SK-N-SH (cell line): ENCODE data around the gene TRIP4. TPM values are rescaled to one million over a fixed set of nuclear protein-coding genes. Genes with fewer than 3 reads are reported as not detected.

ENCODE experiments used
- CTCF ChIA-PET: fragments of 300-600, 350-600 bp; formaldehyde crosslinking; extraction: SDS; loops from one replicate; lab custom pipeline; 2021; lab: Yijun Ruan, JAX
- POLR2A ChIA-PET: fragments of 350-600 bp; sonication (Branson Sonifier 250); formaldehyde crosslinking; extraction: SDS; loops from one replicate; lab custom pipeline; 2020; ENCODE audit warnings: antibody characterized with exemption, inconsistent platforms; lab: Yijun Ruan, JAX
- DNase-seq: peaks from one replicate; pipeline ENCODE4 v3.0.0; 2012
- H2AFZ ChIP-seq: fragments of 200-600 bp; sonication (generic); 2 replicates; pipeline ENCODE4 v1.8.1; 2016; ENCODE audit warnings: antibody characterized with exemption, mild to moderate bottlenecking, low read depth
- H3F3A ChIP-seq: fragments of 200-600 bp; sonication (generic); replicated peaks from 2 replicates; pipeline ENCODE3; 2016; ENCODE audit warnings: antibody characterized with exemption, mild to moderate bottlenecking; ENCODE audit not compliant: insufficient read depth
- H3K27ac ChIP-seq, 2 experiments: fragments of 200-500 bp in 1 of 2; fragments of 200-600 bp in 1 of 2; sonication (Bioruptor generic) in 1 of 2; sonication (generic), shearing (Covaris generic) in 1 of 2; 2 replicates each; pipeline versions ENCODE4 v1.5.1 to v1.6.1; 2014 to 2016; ENCODE audit warnings: low read depth in 2 of 2, inconsistent platforms in 1 of 2, low read length in 1 of 2, mild to moderate bottlenecking in 1 of 2, mixed read lengths in 1 of 2
- H3K27me3 ChIP-seq: fragments of 200-600 bp; sonication (generic), shearing (Covaris generic); 2 replicates; pipeline ENCODE4 v1.6.1; 2016; ENCODE audit warnings: mixed run types; ENCODE audit not compliant: insufficient read depth
- H3K36me3 ChIP-seq, 2 experiments: fragments of 200-500 bp in 1 of 2; fragments of 200-600 bp in 1 of 2; sonication (Bioruptor generic) in 1 of 2; sonication (generic) in 1 of 2; replicated peaks in 1 of 2; 2 replicates each; pipeline versions ENCODE3 to v1.5.1; 2014 to 2016; ENCODE audit warnings: low read length in 1 of 2, mild to moderate bottlenecking in 1 of 2; ENCODE audit not compliant: insufficient read depth in 2 of 2, control insufficient read depth in 1 of 2
- H3K4me1 ChIP-seq, 2 experiments: fragments of 200-500 bp in 1 of 2; fragments of 200-600 bp in 1 of 2; sonication (Bioruptor generic) in 1 of 2; sonication (generic), shearing (Covaris generic) in 1 of 2; 2 replicates each; pipeline versions ENCODE4 v1.5.1 to v1.6.1; 2014 to 2016; ENCODE audit warnings: low read depth in 1 of 2, low read length in 1 of 2, mixed run types in 1 of 2; ENCODE audit not compliant: insufficient read depth in 2 of 2, control insufficient read depth in 1 of 2
- H3K4me2 ChIP-seq: fragments of 200-600 bp; sonication (generic), shearing (Covaris generic); 2 replicates; pipeline ENCODE4 v1.6.1; 2017; ENCODE audit warnings: mixed run types
- H3K4me3 ChIP-seq, 2 experiments: fragments of 200-500 bp in 1 of 2; fragments of 200-600 bp in 1 of 2; sonication (Bioruptor generic) in 1 of 2; sonication (generic), shearing (Covaris generic) in 1 of 2; 2 replicates each; pipeline versions ENCODE4 v1.5.1 to v1.8.1; 2014 to 2016; ENCODE audit warnings: low read depth in 2 of 2, inconsistent platforms in 1 of 2, low read length in 1 of 2, mild to moderate bottlenecking in 1 of 2, mixed read lengths in 1 of 2, moderate library complexity in 1 of 2
- H3K79me2 ChIP-seq: fragments of 200-600 bp; sonication (generic); 2 replicates; pipeline ENCODE4 v1.8.1; 2017; ENCODE audit warnings: mild to moderate bottlenecking; ENCODE audit not compliant: insufficient read depth
- H3K9ac ChIP-seq: fragments of 200-600 bp; sonication (generic); 2 replicates; pipeline ENCODE4 v1.6.1; 2017; ENCODE audit warnings: mixed run types
- H3K9me2 ChIP-seq: fragments of 200-600 bp; sonication (generic); 2 replicates; pipeline ENCODE4 v1.6.1; 2017; ENCODE audit warnings: mixed run types
- H3K9me3 ChIP-seq: fragments of 200-600 bp; sonication (generic); 2 replicates; pipeline ENCODE4 v1.6.1; 2017; ENCODE audit warnings: mixed run types, mild to moderate bottlenecking, moderate library complexity
- H4K20me1 ChIP-seq: fragments of 200-600 bp; sonication (generic); 2 replicates; pipeline ENCODE4 v1.6.1; 2017; ENCODE audit warnings: mild to moderate bottlenecking, mixed run types; ENCODE audit not compliant: insufficient read depth
- CHD2 ChIP-seq: fragments of 150-350 bp; IDR thresholded peaks from 2 replicates; pipeline ENCODE4 v1.6.1; 2018; ENCODE audit warnings: low read length; ENCODE audit not compliant: partially characterized antibody
- EP300 ChIP-seq, 2 experiments: IDR thresholded peaks; 2 replicates each; pipeline versions ENCODE4 v1.4.0 to v1.6.1; 2012; ENCODE audit warnings: borderline replicate concordance in 1 of 2, low read depth in 1 of 2, low read length in 1 of 2
- EZH2phosphoT487 ChIP-seq: fragments of 200-600 bp; sonication (generic); IDR thresholded peaks from 2 replicates; pipeline ENCODE4 v1.6.1; 2017; ENCODE audit warnings: low read depth, mixed run types, mild to moderate bottlenecking, antibody characterized with exemption, moderate library complexity, borderline replicate concordance
- FOXJ3 ChIP-seq: sonication (generic); formaldehyde crosslinking; IDR thresholded peaks from 2 replicates; pipeline ENCODE4 v1.5.1; 2020; ENCODE audit warnings: mild to moderate bottlenecking, missing genetic modification reagents
- GABPA ChIP-seq: IDR thresholded peaks from 2 replicates; pipeline ENCODE4 v1.4.0; 2012; ENCODE audit warnings: low read depth, mild to moderate bottlenecking
- GATA2 ChIP-seq: sonication (generic); formaldehyde crosslinking; IDR thresholded peaks from 2 replicates; pipeline ENCODE4 v1.5.0; 2020; ENCODE audit warnings: mild to moderate bottlenecking, missing genetic modification reagents
- JUND ChIP-seq: IDR thresholded peaks from 2 replicates; pipeline ENCODE4 v1.4.0; 2012
- NFIC ChIP-seq: IDR thresholded peaks from 2 replicates; pipeline ENCODE4 v1.4.0; 2012; ENCODE audit warnings: borderline replicate concordance
- NRF1 ChIP-seq: IDR thresholded peaks from 2 replicates; pipeline ENCODE4 v1.6.1; 2012; ENCODE audit warnings: low read depth, mild to moderate bottlenecking, low read length
- POLR2AphosphoS5 ChIP-seq: IDR thresholded peaks from 2 replicates; pipeline ENCODE4 v1.6.1; 2012; ENCODE audit warnings: low read depth, low read length
- RAD21 ChIP-seq: IDR thresholded peaks from 2 replicates; pipeline ENCODE4 v1.6.1; 2012; ENCODE audit warnings: mild to moderate bottlenecking, low read length
- RCOR1 ChIP-seq: fragments of 150-350 bp; IDR thresholded peaks from 2 replicates; pipeline ENCODE4 v1.6.1; 2017; ENCODE audit warnings: antibody characterized with exemption, low read length
- RFX5 ChIP-seq: IDR thresholded peaks from 2 replicates; pipeline ENCODE4 v1.6.1; 2012; ENCODE audit warnings: mild to moderate bottlenecking, improper control_type of control experiment, low read length
- SIN3A ChIP-seq: IDR thresholded peaks from 2 replicates; pipeline ENCODE4 v1.6.1; 2012; ENCODE audit warnings: low read depth, mild to moderate bottlenecking, low read length, moderate library complexity, borderline replicate concordance
- SMC3 ChIP-seq: IDR thresholded peaks from 2 replicates; pipeline ENCODE4 v1.6.1; 2012; ENCODE audit warnings: low read depth, low read length, improper control_type of control experiment
- TCF12 ChIP-seq: IDR thresholded peaks from 2 replicates; pipeline ENCODE4 v1.4.0; 2012
- polyA plus RNA-seq, 3 experiments: library from polyadenylated mRNA; depleted of rRNA; stranded (reverse); fragments of >200 nt; gene quantifications; 2 replicates each; pipeline ENCODE4 v1.2.3, GENCODE V29; 2012
- TF ChIP-seq, protein P1 (sequence below): IDR thresholded peaks from 2 replicates; pipeline ENCODE4 v1.4.0; 2012; ENCODE audit warnings: low read depth, borderline replicate concordance
- TF ChIP-seq, protein P2 (sequence below): IDR thresholded peaks from 2 replicates; pipeline ENCODE4 v1.4.0; 2012; ENCODE audit warnings: low read depth, borderline replicate concordance
- TF ChIP-seq, protein P3 (sequence below): IDR thresholded peaks from 2 replicates; pipeline ENCODE4; 2012
- TF ChIP-seq, protein P4 (sequence below): fragments of 200-600 bp; sonication (generic); IDR thresholded peaks from 2 replicates; pipeline ENCODE4 v1.6.1; 2017; ENCODE audit warnings: antibody characterized with exemption, mild to moderate bottlenecking, moderate library complexity

The TRIP4 gene
- polyA plus RNA-seq, 1 of the 3 experiments (the other 2 are of a cell fraction) = 14.5 TPM

DNA sequence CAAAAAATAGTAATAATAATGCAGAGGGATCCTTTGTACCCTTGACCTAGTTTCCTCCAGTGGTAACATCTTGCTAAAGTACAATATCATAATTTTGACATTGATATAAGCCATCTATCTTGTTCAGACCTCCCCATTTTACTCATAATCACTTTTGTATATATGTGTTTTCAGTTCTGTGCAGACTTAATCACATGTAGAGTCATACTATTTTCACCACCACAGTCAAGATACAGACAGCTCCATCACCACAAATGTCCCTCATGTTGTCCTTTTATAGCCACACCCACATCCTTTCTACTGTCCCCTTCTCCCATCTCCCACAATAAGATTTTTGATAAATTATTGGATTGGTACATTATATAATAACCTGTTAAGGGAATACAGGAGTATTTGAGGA is 98.2 kb downstream of the TRIP4 start:
- H3K4me2 ChIP-seq = no peak overlapping the region
- POLR2A ChIA-PET = no interaction called here
- H3K4me1 ChIP-seq = no peaks in the 10 kb centered on the region; a peak in 1 of 4 replicates

DNA sequence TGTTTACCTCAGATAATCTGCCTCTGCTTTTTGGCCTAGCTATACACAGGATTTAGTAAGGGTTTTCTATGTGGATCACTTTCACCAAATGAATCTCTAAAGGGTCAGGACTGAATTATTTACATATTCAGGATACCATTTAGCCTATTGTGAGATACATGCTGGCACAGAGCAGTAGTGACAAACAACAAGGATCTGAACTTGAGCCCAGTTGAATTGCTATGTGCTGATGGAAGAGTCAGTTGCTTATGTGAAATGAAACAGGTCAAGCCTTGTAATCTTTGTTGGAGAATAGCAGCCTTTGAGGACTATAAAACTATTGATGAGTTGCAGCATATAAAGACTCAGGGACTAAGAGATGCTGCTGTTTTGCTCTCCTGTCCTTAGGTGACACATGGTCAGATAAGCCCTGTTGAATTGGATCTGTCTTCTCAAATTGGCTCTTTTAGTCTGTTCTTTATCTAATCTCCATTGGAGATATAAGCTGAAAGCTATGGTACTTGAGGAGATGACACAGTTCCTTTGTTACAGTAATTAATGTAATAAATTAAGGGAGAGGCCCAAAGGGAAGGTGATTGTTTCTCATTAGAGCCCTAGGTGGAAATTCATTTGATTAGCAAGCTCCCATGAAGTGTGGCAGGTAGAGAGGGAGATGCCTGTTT is 103.1 kb downstream of the TRIP4 start:
- Histone ChIP-seq H3K9ac (no peak overlapping the region), H3K9me3 (no peaks in the 10 kb centered on the region), H3K4me2 (no peak overlapping the region), H3K4me1 (peaks cover 0 to 3% of the 10 kb centered on the region in 2 experiments; a peak in 1 of 4 replicates), H3K9me2 (no peaks in the 10 kb centered on the region), H4K20me1 (peaks cover 18% of the 10 kb centered on the region), H3K79me2 (peaks cover 86% of the 10 kb centered on the region), H3K4me3 (no peak overlapping the region), H3K27ac (no peak overlapping the region; a peak in 1 of 4 replicates), H3F3A (peaks cover 7% of the 10 kb centered on the region), H3K27me3 (no peaks in the 10 kb centered on the region), H2AFZ (no peak overlapping the region), H3K36me3 (peaks cover 0 to 27% of the 10 kb centered on the region in 2 experiments)
- CTCF ChIA-PET = interaction anchor here (1.0 to 1.8 kb wide), 3 partner anchors 11 to 162 kb away, joined by 3 to 6 read pairs (median 5); no protein-coding TSS in a partner anchor
- DNase-seq = no peak
- POLR2A ChIA-PET = interaction anchor here (0.6 kb wide), 1 partner anchor 26 kb away, joined by 3 read pairs; no protein-coding TSS in a partner anchor
- no peak for TF ChIP-seq FOXJ3
- TF ChIP-seq, protein P1, sequence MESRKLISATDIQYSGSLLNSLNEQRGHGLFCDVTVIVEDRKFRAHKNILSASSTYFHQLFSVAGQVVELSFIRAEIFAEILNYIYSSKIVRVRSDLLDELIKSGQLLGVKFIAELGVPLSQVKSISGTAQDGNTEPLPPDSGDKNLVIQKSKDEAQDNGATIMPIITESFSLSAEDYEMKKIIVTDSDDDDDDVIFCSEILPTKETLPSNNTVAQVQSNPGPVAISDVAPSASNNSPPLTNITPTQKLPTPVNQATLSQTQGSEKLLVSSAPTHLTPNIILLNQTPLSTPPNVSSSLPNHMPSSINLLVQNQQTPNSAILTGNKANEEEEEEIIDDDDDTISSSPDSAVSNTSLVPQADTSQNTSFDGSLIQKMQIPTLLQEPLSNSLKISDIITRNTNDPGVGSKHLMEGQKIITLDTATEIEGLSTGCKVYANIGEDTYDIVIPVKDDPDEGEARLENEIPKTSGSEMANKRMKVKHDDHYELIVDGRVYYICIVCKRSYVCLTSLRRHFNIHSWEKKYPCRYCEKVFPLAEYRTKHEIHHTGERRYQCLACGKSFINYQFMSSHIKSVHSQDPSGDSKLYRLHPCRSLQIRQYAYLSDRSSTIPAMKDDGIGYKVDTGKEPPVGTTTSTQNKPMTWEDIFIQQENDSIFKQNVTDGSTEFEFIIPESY = no peak
- peak in 1 of 2 experiments; percentile 30; a peak in 1 of 4 replicates for TF ChIP-seq EP300 (IDR thresholded peaks at IDR 0.05; ENCODE audit: borderline replicate concordance in 1 of 2, low read depth in 1 of 2, low read length in 1 of 2)
- no peak for TF ChIP-seq TCF12
- TF ChIP-seq GATA2 = peak; percentile 51
- no peak for TF ChIP-seq RFX5
- no peak for TF ChIP-seq CHD2
- TF ChIP-seq, protein P2, sequence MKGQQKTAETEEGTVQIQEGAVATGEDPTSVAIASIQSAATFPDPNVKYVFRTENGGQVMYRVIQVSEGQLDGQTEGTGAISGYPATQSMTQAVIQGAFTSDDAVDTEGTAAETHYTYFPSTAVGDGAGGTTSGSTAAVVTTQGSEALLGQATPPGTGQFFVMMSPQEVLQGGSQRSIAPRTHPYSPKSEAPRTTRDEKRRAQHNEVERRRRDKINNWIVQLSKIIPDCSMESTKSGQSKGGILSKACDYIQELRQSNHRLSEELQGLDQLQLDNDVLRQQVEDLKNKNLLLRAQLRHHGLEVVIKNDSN = no peak
- no peak for TF ChIP-seq POLR2AphosphoS5
- no peak for TF ChIP-seq EZH2phosphoT487
- TF ChIP-seq RCOR1 = no peak
- no peak for TF ChIP-seq NFIC
- no peak for TF ChIP-seq NRF1
- TF ChIP-seq, protein P3, sequence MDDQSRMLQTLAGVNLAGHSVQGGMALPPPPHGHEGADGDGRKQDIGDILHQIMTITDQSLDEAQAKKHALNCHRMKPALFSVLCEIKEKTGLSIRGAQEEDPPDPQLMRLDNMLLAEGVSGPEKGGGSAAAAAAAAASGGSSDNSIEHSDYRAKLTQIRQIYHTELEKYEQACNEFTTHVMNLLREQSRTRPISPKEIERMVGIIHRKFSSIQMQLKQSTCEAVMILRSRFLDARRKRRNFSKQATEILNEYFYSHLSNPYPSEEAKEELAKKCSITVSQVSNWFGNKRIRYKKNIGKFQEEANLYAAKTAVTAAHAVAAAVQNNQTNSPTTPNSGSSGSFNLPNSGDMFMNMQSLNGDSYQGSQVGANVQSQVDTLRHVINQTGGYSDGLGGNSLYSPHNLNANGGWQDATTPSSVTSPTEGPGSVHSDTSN = no peak
- TF ChIP-seq SMC3 = no peak
- no peak for TF ChIP-seq GABPA

More for the DNA sequence above, 98.2 kb downstream of the TRIP4 start:
- H3K79me2 ChIP-seq = peaks cover 92% of the 10 kb centered on the region
- CTCF ChIA-PET = no interaction called here
- H3K9me2 ChIP-seq = no peaks in the 10 kb centered on the region
- no peak overlapping the region for H3K9ac ChIP-seq
- DNase-seq = no peak
- H3F3A ChIP-seq = peaks cover 4% of the 10 kb centered on the region
- H3K27ac ChIP-seq = no peak overlapping the region
- H3K36me3 ChIP-seq = peaks cover 0 to 30% of the 10 kb centered on the region in 2 experiments
- no peak overlapping the region for H2AFZ ChIP-seq
- H4K20me1 ChIP-seq = peaks cover 5% of the 10 kb centered on the region
- TF ChIP-seq JUND (no peak), SIN3A (no peak), POLR2AphosphoS5 (no peak), RAD21 (no peak)
- TF ChIP-seq, protein P4, sequence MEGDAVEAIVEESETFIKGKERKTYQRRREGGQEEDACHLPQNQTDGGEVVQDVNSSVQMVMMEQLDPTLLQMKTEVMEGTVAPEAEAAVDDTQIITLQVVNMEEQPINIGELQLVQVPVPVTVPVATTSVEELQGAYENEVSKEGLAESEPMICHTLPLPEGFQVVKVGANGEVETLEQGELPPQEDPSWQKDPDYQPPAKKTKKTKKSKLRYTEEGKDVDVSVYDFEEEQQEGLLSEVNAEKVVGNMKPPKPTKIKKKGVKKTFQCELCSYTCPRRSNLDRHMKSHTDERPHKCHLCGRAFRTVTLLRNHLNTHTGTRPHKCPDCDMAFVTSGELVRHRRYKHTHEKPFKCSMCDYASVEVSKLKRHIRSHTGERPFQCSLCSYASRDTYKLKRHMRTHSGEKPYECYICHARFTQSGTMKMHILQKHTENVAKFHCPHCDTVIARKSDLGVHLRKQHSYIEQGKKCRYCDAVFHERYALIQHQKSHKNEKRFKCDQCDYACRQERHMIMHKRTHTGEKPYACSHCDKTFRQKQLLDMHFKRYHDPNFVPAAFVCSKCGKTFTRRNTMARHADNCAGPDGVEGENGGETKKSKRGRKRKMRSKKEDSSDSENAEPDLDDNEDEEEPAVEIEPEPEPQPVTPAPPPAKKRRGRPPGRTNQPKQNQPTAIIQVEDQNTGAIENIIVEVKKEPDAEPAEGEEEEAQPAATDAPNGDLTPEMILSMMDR = no peak
- TF ChIP-seq, protein P2 = no peak
- H3K4me3 ChIP-seq = no peak overlapping the region
- H3K9me3 ChIP-seq = no peaks in the 10 kb centered on the region
- H3K27me3 ChIP-seq = no peaks in the 10 kb centered on the region
